CD14-positive monocyte (primary cell): ENCODE data around the gene GRIK4. TPM values are rescaled to one million over a fixed set of nuclear protein-coding genes. Genes with fewer than 3 reads are reported as not detected.

Source experiments
- DNase-seq, 3 donors: peaks; one replicate each; pipeline ENCODE4 v3.0.0-alpha.2; 2011 to 2022
- H2AFZ ChIP-seq: 2 replicates; pipeline ENCODE4 v1.6.0; 2012; ENCODE audit warnings: mild to moderate bottlenecking, low read depth, low read length, inconsistent platforms; ENCODE audit not compliant: insufficient read depth, poor library complexity, severe bottlenecking
- H3K27ac ChIP-seq, 2 donors: 1 replicate in 1 of 2; 2 replicates in 1 of 2; pipeline ENCODE4 v1.5.1; 2012 to 2013; ENCODE audit warnings: low read length in 2 of 2, control low read depth in 1 of 2, inconsistent platforms in 1 of 2, low read depth in 1 of 2, mild to moderate bottlenecking in 1 of 2
- H3K27me3 ChIP-seq, 2 donors: one replicate each; pipeline versions ENCODE4 v1.6.0 to v1.6.1; 2011 to 2013; ENCODE audit warnings: low read length in 2 of 2; ENCODE audit not compliant: control insufficient read depth in 2 of 2, insufficient read depth in 2 of 2
- H3K36me3 ChIP-seq, 2 donors: replicated peaks in 1 of 2; 1 replicate in 1 of 2; 2 replicates in 1 of 2; pipeline versions ENCODE4 v1.5.1 to v1.6.1; 2012 to 2013; ENCODE audit warnings: low read length in 2 of 2, control low read depth in 1 of 2, inconsistent platforms in 1 of 2, mild to moderate bottlenecking in 1 of 2; ENCODE audit not compliant: insufficient read depth in 2 of 2, control insufficient read depth in 1 of 2
- H3K4me1 ChIP-seq, 2 donors: 1 replicate in 1 of 2; 2 replicates in 1 of 2; pipeline versions ENCODE4 v1.5.1 to v1.6.1; 2012 to 2013; ENCODE audit warnings: low read length in 2 of 2, control low read depth in 1 of 2, inconsistent platforms in 1 of 2, mild to moderate bottlenecking in 1 of 2, moderate library complexity in 1 of 2; ENCODE audit not compliant: insufficient read depth in 2 of 2, control insufficient read depth in 1 of 2
- H3K4me2 ChIP-seq: replicated peaks from 2 replicates; pipeline ENCODE3; 2012; ENCODE audit warnings: low read length, moderate library complexity, mild to moderate bottlenecking; ENCODE audit not compliant: poor library complexity, severe bottlenecking; ENCODE audit errors: extremely low read depth
- H3K4me3 ChIP-seq, 3 experiments: fragments of 200-600 bp in 1 of 3; sonication (generic) in 1 of 3; replicated peaks in 1 of 3; 1 replicate in 2 of 3; 2 replicates in 1 of 3; pipeline ENCODE4 v1.5.1; 2011 to 2013; ENCODE audit warnings: low read length in 3 of 3, mild to moderate bottlenecking in 3 of 3, control low read depth in 2 of 3, low read depth in 2 of 3, inconsistent platforms in 1 of 3, moderate library complexity in 1 of 3
- H3K79me2 ChIP-seq: 2 replicates; pipeline ENCODE4 v1.6.0; 2012; ENCODE audit warnings: mild to moderate bottlenecking, control low read depth, inconsistent platforms, low read length, moderate library complexity; ENCODE audit not compliant: insufficient read depth
- H3K9ac ChIP-seq: 2 replicates; pipeline ENCODE4 v1.6.0; 2017; ENCODE audit warnings: low read length, mild to moderate bottlenecking; ENCODE audit not compliant: insufficient read depth, poor library complexity, severe bottlenecking
- H3K9me3 ChIP-seq, 2 donors: replicated peaks in 1 of 2; 1 replicate in 1 of 2; 2 replicates in 1 of 2; pipeline versions ENCODE4 v1.5.1 to v1.6.1; 2012 to 2013; ENCODE audit warnings: low read length in 2 of 2, control low read depth in 1 of 2; ENCODE audit not compliant: control insufficient read depth in 1 of 2, insufficient read depth in 1 of 2
- H4K20me1 ChIP-seq: 2 replicates; pipeline ENCODE4 v1.6.0; 2012; ENCODE audit warnings: mild to moderate bottlenecking, low read length, control low read depth, moderate library complexity; ENCODE audit not compliant: insufficient read depth
- H3K27ac Mint-ChIP-seq, 7 donors: one replicate each; pipeline ENCODE4 v1.8.0; 2020; ENCODE audit warnings: mild to moderate bottlenecking in 7 of 7, mixed read lengths in 7 of 7, moderate library complexity in 6 of 7, inconsistent platforms in 2 of 7
- H3K27me3 Mint-ChIP-seq, 3 donors: one replicate each; pipeline ENCODE4 v1.8.0; 2021 to 2022; ENCODE audit warnings: low read depth in 3 of 3, mild to moderate bottlenecking in 3 of 3, mixed read lengths in 3 of 3, moderate library complexity in 3 of 3, inconsistent platforms in 1 of 3
- H3K36me3 Mint-ChIP-seq, 2 donors: one replicate each; pipeline ENCODE4 v1.8.0; 2020; ENCODE audit warnings: mixed read lengths in 2 of 2, inconsistent platforms in 1 of 2, mild to moderate bottlenecking in 1 of 2
- H3K4me1 Mint-ChIP-seq: one replicate; pipeline ENCODE4 v1.8.0; 2020; ENCODE audit warnings: mild to moderate bottlenecking, mixed read lengths
- H3K4me3 Mint-ChIP-seq, 2 donors: one replicate each; pipeline ENCODE4 v1.8.0; 2020; ENCODE audit warnings: mild to moderate bottlenecking in 2 of 2, mixed read lengths in 2 of 2, moderate library complexity in 1 of 2
- H3K9me3 Mint-ChIP-seq, 7 donors: one replicate each; pipeline ENCODE4 v1.8.0; 2020 to 2022; ENCODE audit warnings: mixed read lengths in 7 of 7, mild to moderate bottlenecking in 6 of 7, moderate library complexity in 6 of 7, inconsistent platforms in 2 of 7
- WGBS: methylation state at CpG from one replicate; pipeline ENCODE4 v1.1.5; 2013; ENCODE audit warnings: missing lambda C conversion rate; ENCODE audit not compliant: insufficient coverage; 5-methylcytosine and 5-hydroxymethylcytosine counted together
- intact Hi-C, 2 donors: fragments of 100-400 bp; cut with micrococcal nuclease; formaldehyde crosslinking; loops; one replicate each; pipeline versions ENCODE4 v1.15.0 to v1.15.1; 2023
- polyA plus RNA-seq, 3 donors: library from polyadenylated mRNA; depleted of rRNA in 1 of 3; unstranded in 2 of 3; stranded (reverse) in 1 of 3; fragments of 300-500 nt in 2 of 3; fragments of >200 nt in 1 of 3; fragmentation: Illumina TruSeq in 2 of 3; gene quantifications; 1 replicate in 2 of 3; 2 replicates in 1 of 3; pipeline ENCODE4 v1.2.3, GENCODE V29; 2012 to 2021
- TF ChIP-seq, protein P1 (sequence below): fragments of 200-600 bp; IDR thresholded peaks from one replicate; pipeline ENCODE4 v1.8.0; 2022; ENCODE audit warnings: antibody characterized with exemption, mild to moderate bottlenecking

The GRIK4 gene
- polyA plus RNA-seq, 3 donors = not detected

DNA sequence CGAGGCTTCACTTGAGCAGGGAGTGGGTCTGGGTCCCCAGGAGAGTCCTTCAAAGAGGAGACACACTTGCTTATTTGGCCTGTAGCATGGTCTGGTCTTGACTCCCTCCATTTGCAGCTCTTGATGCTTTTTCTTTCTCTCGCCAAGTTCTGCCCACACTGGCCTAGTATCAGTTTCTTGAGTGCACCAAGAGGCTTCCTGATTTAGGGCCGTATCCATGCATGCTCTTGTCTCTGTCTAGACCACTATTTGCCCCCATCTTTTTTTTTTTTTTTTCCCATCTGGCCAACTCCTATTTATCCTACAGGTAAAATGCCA, 170.7 kb downstream of the GRIK4 start:
- Histone ChIP-seq H3K4me3 (no peak overlapping the region), H3K36me3 (no peaks in the 10 kb centered on the region), H3K4me2 (no peak overlapping the region), H3K27me3 (peaks cover 16 to 22% of the 10 kb centered on the region in 2 donors), H3K79me2 (no peaks in the 10 kb centered on the region), H4K20me1 (no peaks in the 10 kb centered on the region), H2AFZ (no peak overlapping the region), H3K9me3 (no peaks in the 10 kb centered on the region), H3K4me1 (no peaks in the 10 kb centered on the region), H3K27ac (no peak overlapping the region), H3K9ac (no peak overlapping the region)
- H3K4me1 Mint-ChIP-seq = no peaks in the 10 kb centered on the region
- H3K36me3 Mint-ChIP-seq = no peaks in the 10 kb centered on the region
- no peak for DNase-seq
- TF ChIP-seq, protein P1, sequence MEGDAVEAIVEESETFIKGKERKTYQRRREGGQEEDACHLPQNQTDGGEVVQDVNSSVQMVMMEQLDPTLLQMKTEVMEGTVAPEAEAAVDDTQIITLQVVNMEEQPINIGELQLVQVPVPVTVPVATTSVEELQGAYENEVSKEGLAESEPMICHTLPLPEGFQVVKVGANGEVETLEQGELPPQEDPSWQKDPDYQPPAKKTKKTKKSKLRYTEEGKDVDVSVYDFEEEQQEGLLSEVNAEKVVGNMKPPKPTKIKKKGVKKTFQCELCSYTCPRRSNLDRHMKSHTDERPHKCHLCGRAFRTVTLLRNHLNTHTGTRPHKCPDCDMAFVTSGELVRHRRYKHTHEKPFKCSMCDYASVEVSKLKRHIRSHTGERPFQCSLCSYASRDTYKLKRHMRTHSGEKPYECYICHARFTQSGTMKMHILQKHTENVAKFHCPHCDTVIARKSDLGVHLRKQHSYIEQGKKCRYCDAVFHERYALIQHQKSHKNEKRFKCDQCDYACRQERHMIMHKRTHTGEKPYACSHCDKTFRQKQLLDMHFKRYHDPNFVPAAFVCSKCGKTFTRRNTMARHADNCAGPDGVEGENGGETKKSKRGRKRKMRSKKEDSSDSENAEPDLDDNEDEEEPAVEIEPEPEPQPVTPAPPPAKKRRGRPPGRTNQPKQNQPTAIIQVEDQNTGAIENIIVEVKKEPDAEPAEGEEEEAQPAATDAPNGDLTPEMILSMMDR = no peak
- H3K9me3 Mint-ChIP-seq = peaks cover 0 to 3% (median 0%) of the 10 kb centered on the region in 7 donors
- intact Hi-C loops = no loop called here
- 92% methylated on average over 3 of the region's 3 CpGs for WGBS
- H3K27ac Mint-ChIP-seq = no peak overlapping the region
- H3K4me3 Mint-ChIP-seq = no peak overlapping the region
- peaks cover 31 to 42% (median 37%) of the 10 kb centered on the region in 3 donors for H3K27me3 Mint-ChIP-seq

DNA sequence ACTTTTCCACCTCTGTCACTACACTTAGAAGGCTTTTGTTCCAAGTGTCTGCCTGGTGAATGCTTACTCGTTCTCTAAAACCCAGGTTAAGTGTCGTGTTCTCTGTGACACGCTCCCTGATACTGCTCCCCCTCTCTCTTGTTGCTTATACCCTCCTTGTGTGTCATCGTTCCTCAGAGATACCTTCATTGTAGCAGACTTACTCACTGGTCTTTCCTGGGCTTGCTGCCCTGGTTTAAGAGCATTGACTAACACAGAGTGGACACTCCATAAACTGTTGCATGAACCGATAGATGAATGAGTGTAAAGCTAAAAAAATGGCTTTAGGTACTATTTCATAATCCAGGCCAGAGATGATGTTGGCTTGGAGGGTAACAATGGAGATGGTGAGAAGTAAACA, 171.3 kb downstream of the GRIK4 start:
- peaks cover 16 to 22% of the 10 kb centered on the region in 2 donors for H3K27me3 ChIP-seq
- H3K4me3 Mint-ChIP-seq = no peak overlapping the region
- no peaks in the 10 kb centered on the region for H3K79me2 ChIP-seq
- no peaks in the 10 kb centered on the region for H3K36me3 Mint-ChIP-seq
- TF ChIP-seq, protein P1 = no peak
- WGBS = 84% methylated on average over 4 of the region's 5 CpGs
- H2AFZ ChIP-seq = no peak overlapping the region
- no peaks in the 10 kb centered on the region for H3K4me1 Mint-ChIP-seq
- H4K20me1 ChIP-seq = no peaks in the 10 kb centered on the region
- peaks cover 36 to 43% (median 40%) of the 10 kb centered on the region in 3 donors for H3K27me3 Mint-ChIP-seq
- H3K36me3 ChIP-seq = no peaks in the 10 kb centered on the region
- no peak overlapping the region for H3K27ac ChIP-seq
- intact Hi-C loops = no loop called here
- no peak overlapping the region for H3K9ac ChIP-seq
- no peak overlapping the region for H3K4me2 ChIP-seq
- no peak overlapping the region for H3K4me3 ChIP-seq
- H3K27ac Mint-ChIP-seq = no peak overlapping the region
- no peak for DNase-seq
- peaks cover 0 to 3% (median 0%) of the 10 kb centered on the region in 7 donors for H3K9me3 Mint-ChIP-seq
- H3K4me1 ChIP-seq = no peaks in the 10 kb centered on the region
- no peaks in the 10 kb centered on the region for H3K9me3 ChIP-seq
